Stimulated activated CD8-positive, alpha-beta memory T cell treated with anti-CD3 and anti-CD28 coated beads, Interleukin-15, amount 100 ng/mL, for 48 hours (primary cell): Measurements from ENCODE around the gene NRIP2.

ENCODE experiments used
- DNase-seq, 2 donors: peaks; one replicate each; pipeline ENCODE4 v3.0.0-alpha.2; 2020; ENCODE audit warnings: low read depth in 2 of 2

Gene NRIP2

DNA sequence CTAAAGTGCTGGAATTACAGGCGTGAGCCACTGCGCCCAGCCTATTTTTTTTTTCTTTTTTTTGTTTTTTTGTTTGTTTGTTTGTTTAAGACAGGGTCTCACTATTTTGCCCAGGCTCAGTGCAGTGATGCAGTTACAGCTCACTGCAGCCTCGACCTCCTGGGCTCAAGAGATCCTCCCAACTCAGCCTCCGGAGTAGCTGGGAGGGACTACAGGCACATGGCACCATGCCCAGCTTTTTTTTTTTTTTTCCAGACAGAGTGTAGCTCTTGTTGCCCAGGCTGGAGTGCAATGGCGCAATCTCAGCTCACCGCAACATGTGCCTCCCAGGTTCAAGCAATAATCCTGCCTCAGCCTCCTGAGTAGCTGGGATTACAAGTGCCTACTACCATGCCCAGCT, 28.1 kb downstream of the NRIP2 start:
- DNase-seq, result no peak

- no peak for DNase-seq
These were observed 29.7 kb downstream of the NRIP2 start for GRCh38 chr12:2805143-2805520.

GRCh38 chr12:2804393-2805142, 30.3 kb downstream of the NRIP2 start:
- DNase-seq, result no peak

DNA sequence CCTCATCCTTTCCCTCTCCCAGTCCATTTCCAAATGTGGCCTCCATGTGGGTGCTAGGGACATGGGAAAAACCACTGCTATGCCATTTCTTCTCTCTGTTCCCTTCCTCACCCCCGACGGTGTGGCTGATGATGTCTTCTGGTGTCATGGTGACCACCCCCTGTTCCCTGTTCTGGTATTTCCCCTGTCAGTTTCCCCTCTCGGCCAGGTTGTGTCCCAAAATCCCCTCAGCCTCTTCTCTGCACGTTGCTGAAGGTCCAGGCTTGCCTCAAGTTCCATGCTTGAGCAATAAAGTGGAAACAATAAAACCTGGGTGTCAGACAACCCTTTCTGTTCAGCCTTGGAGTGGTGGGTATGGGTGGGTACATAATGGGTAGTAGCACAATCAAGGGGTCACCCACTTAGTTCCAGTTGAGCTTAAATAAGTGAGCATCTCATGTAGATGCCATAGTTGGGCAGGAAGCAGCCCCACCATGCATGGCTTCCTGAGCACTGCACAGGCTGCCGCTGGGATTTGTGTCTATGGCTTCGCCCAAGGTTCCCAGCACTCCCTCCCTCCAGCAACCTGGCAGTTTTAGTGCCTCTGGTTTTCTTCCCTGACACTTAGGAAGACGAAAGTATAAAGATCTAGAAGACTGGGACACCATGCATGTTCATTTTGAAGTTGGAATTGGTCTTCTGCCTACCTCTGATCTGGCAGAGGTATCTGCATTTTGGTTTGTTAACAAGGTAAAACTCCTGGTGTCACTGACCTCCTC, 31.0 kb downstream of the NRIP2 start:
- DNase-seq, result no peak

GRCh38 chr12:2801044-2801783, 33.6 kb downstream of the NRIP2 start:
- DNase-seq, result no peak

- no peak for DNase-seq
These were observed 34.7 kb downstream of the NRIP2 start for GRCh38 chr12:2800046-2800570.

DNA sequence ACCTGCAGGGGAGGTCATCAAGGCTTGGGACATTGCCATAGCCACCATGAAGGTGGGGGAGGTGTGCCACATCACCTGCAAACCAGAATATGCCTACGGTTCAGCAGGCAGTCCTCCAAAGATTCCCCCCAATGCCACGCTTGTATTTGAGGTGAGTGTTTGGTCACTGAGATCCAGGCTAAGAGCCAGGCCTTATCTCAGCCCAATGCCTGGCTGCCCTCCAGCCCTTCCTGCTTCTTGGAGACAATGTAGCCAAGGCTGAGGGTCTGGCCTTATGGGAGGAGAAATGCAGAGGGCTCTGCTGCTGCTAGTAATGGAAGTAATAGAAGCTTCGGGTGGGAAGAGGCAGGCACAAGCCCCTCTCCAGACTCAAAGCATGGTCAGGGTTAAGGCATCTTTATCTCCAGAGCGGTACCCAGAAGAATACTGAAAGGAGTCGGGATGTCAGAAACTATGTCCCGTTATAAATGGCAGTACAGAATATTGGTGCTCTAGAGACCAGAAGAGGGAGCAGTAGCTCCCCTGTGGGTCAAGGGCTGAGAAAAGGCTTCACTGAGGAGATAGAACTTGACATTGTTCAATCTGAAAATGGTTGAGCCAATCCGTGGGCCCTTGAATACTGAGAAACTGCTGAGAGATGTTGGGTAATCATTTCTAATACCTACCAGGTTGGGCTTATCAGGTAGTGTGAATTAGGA, 37.0 kb downstream of the NRIP2 start:
- no peak for DNase-seq

- no peak for DNase-seq
These were observed 38.6 kb downstream of the NRIP2 start for GRCh38 chr12:2796187-2796666.

- DNase-seq, result peak; percentile 61 to 69
These were observed 39.3 kb downstream of the NRIP2 start for GRCh38 chr12:2795291-2796186.

GRCh38 chr12:2794736-2795289, 40.0 kb downstream of the NRIP2 start, which contains the start of gene FKBP4:
Gene FKBP4, plus strand, starts transcription at chr12:2794970. Its CDS starts 170 bp downstream, at chr12:2795140.
- DNase-seq, result peak; percentile 84

- no peak for DNase-seq
These were observed 40.6 kb downstream of the NRIP2 start for GRCh38 chr12:2794191-2794735.

GRCh38 chr12:2793561-2793960, 41.3 kb downstream of the NRIP2 start:
- DNase-seq, result no peak

GRCh38 chr12:2792671-2793500, 41.9 kb downstream of the NRIP2 start:
- DNase-seq, result no peak

- no peak for DNase-seq
These were observed 43.7 kb downstream of the NRIP2 start for GRCh38 chr12:2791089-2791488.

GRCh38 chr12:2785017-2785416, 49.8 kb downstream of the NRIP2 start:
- no peak for DNase-seq

DNA sequence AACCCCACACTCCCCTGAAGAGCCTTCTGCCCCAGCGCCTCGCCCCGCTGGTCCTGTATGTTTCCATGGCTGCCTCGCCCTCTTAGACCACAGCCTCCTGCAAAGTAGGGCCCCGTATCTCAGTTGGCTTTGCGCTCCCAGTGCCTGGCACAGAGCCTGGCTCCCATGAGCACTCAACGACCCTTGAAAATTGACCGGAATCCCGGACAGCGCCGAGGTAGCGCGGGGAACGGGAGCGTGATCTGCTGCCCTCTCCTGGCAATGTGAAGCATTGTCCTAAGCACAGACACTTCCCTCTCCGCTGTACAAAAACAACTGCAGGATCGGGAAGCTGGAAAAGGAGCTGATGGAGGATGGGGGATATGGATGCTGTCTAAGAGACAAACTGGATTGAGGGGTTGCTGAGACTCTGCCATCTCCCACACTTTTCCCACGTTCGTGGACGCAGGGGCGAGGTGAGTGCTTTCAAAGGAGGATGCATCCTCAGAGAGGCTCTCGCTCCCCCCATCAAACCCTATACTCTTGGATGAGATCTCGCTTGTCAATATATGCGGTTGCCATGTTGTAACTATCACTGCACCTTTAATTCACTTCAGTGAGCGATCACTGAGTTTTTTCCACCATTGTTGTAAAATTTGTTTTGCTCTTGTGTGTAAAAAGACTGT, 50.8 kb downstream of the NRIP2 start:
- DNase-seq, result peak in 1 of 2 donors; percentile 17

- DNase-seq, result no peak
These were observed 55.6 kb downstream of the NRIP2 start for GRCh38 chr12:2779281-2779680.

DNA sequence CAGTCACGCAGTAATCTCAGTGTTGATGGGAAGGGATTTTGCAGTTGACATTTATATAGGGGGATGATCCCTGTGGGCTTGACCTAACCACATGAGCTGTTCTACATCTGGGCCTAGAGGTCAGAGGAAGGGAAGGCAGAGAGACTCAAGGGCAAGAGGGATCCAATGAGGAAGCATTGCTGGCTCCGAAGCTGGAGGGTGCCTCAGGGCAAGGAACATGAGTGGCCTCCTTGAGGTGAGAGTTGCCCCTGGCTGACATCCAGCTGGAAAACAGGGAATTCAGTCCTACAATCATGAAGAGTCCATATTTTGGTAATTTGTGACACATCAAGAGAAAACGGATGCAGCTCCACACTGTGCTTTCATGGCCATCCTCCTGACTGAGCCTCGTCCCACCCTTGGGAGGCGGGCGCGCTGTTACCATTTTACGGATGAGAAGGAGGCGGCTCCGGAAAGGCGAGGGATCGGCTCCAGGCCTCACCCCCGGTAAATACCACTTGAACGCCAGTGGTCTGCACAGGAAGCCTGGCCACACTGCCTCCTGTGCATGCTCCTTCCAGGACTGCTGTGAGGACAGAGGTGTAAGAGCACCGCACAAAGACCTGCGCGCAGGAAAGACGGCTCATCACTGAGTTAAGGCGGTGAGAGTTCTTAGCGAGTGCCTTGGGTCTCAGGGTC, 58.6 kb downstream of the NRIP2 start:
- DNase-seq, result no peak
